Caco-2 (cell line): ENCODE measurements around the gene CRY2. TPM values are rescaled to one million over a fixed set of nuclear protein-coding genes. Genes with fewer than 3 reads are reported as not detected.
A peak's percentile ranks its signal among the peaks of the same experiment; 100 is the strongest.

Experiments used
- BruUV-seq: library from RNA; stranded (reverse); fragments of 400-500 nt; replicated peaks from 2 replicates; lab custom pipeline; 2021; lab: Mats Ljungman, UMichigan
- CTCF ChIA-PET: fragments of 300-600 bp; sonication (Branson Sonifier 250); formaldehyde crosslinking; loops from one replicate; lab custom pipeline; 2022; ENCODE audit warnings: antibody characterized with exemption; lab: Charles Lee
- POLR2A ChIA-PET: fragments of 300-600 bp; sonication (Branson Sonifier 250); formaldehyde crosslinking; loops from one replicate; lab custom pipeline; 2022; ENCODE audit warnings: antibody characterized with exemption; lab: Charles Lee
- DNase-seq, 2 experiments: peaks; one replicate each; pipeline versions ENCODE4 v3.0.0 to v3.0.0-alpha.2; 2020 to 2022
- H3K27me3 ChIP-seq: replicated peaks from 2 replicates; pipeline ENCODE4 v1.6.0; 2011; ENCODE audit warnings: low read length; ENCODE audit not compliant: control insufficient read depth, insufficient read depth
- H3K36me3 ChIP-seq: 2 replicates; pipeline ENCODE4 v1.5.1; 2011; ENCODE audit warnings: low read length; ENCODE audit not compliant: control insufficient read depth, insufficient read depth
- H3K4me1 ChIP-seq: fragments of 250-450 bp; sonication (Bioruptor Pico); 2 replicates; pipeline ENCODE4 v1.5.1; 2020; ENCODE audit warnings: mild to moderate bottlenecking
- H3K4me3 ChIP-seq: 2 replicates; pipeline ENCODE4 v1.5.1; 2011; ENCODE audit warnings: low read depth, mild to moderate bottlenecking, control low read depth, low read length
- H3K9me3 ChIP-seq: fragments of 250-450 bp; sonication (Bioruptor Pico); 2 replicates; pipeline ENCODE4 v1.5.1; 2020; ENCODE audit warnings: mild to moderate bottlenecking, moderate library complexity
- H3K27ac Mint-ChIP-seq: one replicate; pipeline ENCODE4 v1.8.0; 2022; ENCODE audit warnings: mixed read lengths; ENCODE audit not compliant: unreplicated experiment
- H3K27me3 Mint-ChIP-seq: one replicate; pipeline ENCODE4 v1.8.0; 2022; ENCODE audit warnings: mixed read lengths; ENCODE audit not compliant: insufficient read depth, unreplicated experiment
- H3K36me3 Mint-ChIP-seq: one replicate; pipeline ENCODE4 v1.8.0; 2022; ENCODE audit warnings: mild to moderate bottlenecking, mixed read lengths; ENCODE audit not compliant: insufficient read depth, unreplicated experiment
- H3K4me1 Mint-ChIP-seq: one replicate; pipeline ENCODE4 v1.8.0; 2022; ENCODE audit warnings: low read depth, mixed read lengths; ENCODE audit not compliant: unreplicated experiment
- H3K4me3 Mint-ChIP-seq: one replicate; pipeline ENCODE4 v1.8.0; 2022; ENCODE audit warnings: mild to moderate bottlenecking, moderate library complexity, mixed read lengths; ENCODE audit not compliant: unreplicated experiment
- H3K9me3 Mint-ChIP-seq: one replicate; pipeline ENCODE4 v1.8.0; 2022; ENCODE audit warnings: mixed read lengths; ENCODE audit not compliant: unreplicated experiment
- CTCF ChIP-seq, 2 experiments: fragments of 200-600 bp in 1 of 2; IDR thresholded peaks; 1 replicate in 1 of 2; 2 replicates in 1 of 2; pipeline versions ENCODE4 v1.5.1 to v1.8.0; 2011 to 2022; ENCODE audit warnings: antibody characterized with exemption in 1 of 2, control low read depth in 1 of 2, inconsistent platforms in 1 of 2, low read depth in 1 of 2, low read length in 1 of 2, mild to moderate bottlenecking in 1 of 2, moderate library complexity in 1 of 2; ENCODE audit not compliant: insufficient read depth in 1 of 2, severe bottlenecking in 1 of 2, unreplicated experiment in 1 of 2
- intact Hi-C: fragments of 100-400 bp; cut with micrococcal nuclease; formaldehyde crosslinking; loops from one replicate; pipeline ENCODE4 v1.10.0; 2022; ENCODE audit not compliant: unreplicated experiment
- total RNA-seq: library from RNA; stranded (reverse); gene quantifications from 2 replicates; pipeline ENCODE4 v1.2.3, GENCODE V29; 2022

CRY2 gene
- total RNA-seq, 1 experiment from 2014 or later, result 28.5 TPM

- DNase-seq, result no peak
- Mint-ChIP-seq H3K36me3 (peaks cover 30% of the 10 kb centered on the region), H3K27ac (no peak overlapping the region), H3K4me1 (no peaks in the 10 kb centered on the region), H3K27me3 (no peaks in the 10 kb centered on the region), H3K4me3 (no peak overlapping the region), H3K9me3 (no peaks in the 10 kb centered on the region)
- no TSS peak for BruUV-seq
- H3K9me3 ChIP-seq, result no peaks in the 10 kb centered on the region
- H3K4me3 ChIP-seq, result no peak overlapping the region
- no peak for TF ChIP-seq CTCF (IDR thresholded peaks at IDR 0.05; ENCODE audit: insufficient read depth in 1 of 2, low read depth in 1 of 2, low read length in 1 of 2, severe bottlenecking in 1 of 2, unreplicated experiment in 1 of 2)
- intact Hi-C loops, result no loop called here
- peaks cover 5% of the 10 kb centered on the region; the same call in 1 of the 2 replicates for H3K4me1 ChIP-seq
- POLR2A ChIA-PET, result no interaction called here
- H3K27me3 ChIP-seq, result no peaks in the 10 kb centered on the region
- H3K36me3 ChIP-seq, result peaks cover 3% of the 10 kb centered on the region
- CTCF ChIA-PET, result interaction anchor here (0.6 kb wide), 1 partner anchor 8 kb away, joined by 3 read pairs; no protein-coding TSS in a partner anchor
Measured at GRCh38 chr11:45913942-45914635, 66.8 kb downstream of the CRY2 start.

- intact Hi-C loops, result no loop called here
- peaks cover 3% of the 10 kb centered on the region for H3K36me3 ChIP-seq
Measured at GRCh38 chr11:45915446-45915845, 68.2 kb downstream of the CRY2 start.

GRCh38 chr11:45917286-45917622 is 70.0 kb downstream of the CRY2 start:
- Mint-ChIP-seq H3K36me3 (peaks cover 26% of the 10 kb centered on the region), H3K4me1 (peaks cover 6% of the 10 kb centered on the region), H3K27me3 (no peaks in the 10 kb centered on the region), H3K9me3 (no peaks in the 10 kb centered on the region), H3K27ac (peak overlapping the region; percentile 99), H3K4me3 (peak overlapping the region; percentile 83)
- intact Hi-C loops, result loop anchor here (1.0 kb wide), 1 partner anchor 70 kb away; the partner anchor contains the start of gene CRY2
- no peak for DNase-seq
- no peak for TF ChIP-seq CTCF (IDR thresholded peaks at IDR 0.05; ENCODE audit: insufficient read depth in 1 of 2, low read depth in 1 of 2, low read length in 1 of 2, severe bottlenecking in 1 of 2, unreplicated experiment in 1 of 2)
- Histone ChIP-seq H3K9me3 (no peaks in the 10 kb centered on the region), H3K27me3 (no peaks in the 10 kb centered on the region), H3K36me3 (peaks cover 3% of the 10 kb centered on the region), H3K4me3 (peak overlapping the region; percentile 92), H3K4me1 (peaks cover 17% of the 10 kb centered on the region)
- ChIA-PET POLR2A (interaction anchor here (0.6 to 1.0 kb wide), 4 partner anchors 9 to 111 kb away, joined by 3 to 6 read pairs (median 4); no protein-coding TSS in a partner anchor), CTCF (interaction anchor here (1.1 to 1.4 kb wide), 3 partner anchors 21 to 146 kb away, joined by 3 to 6 read pairs (median 4); no protein-coding TSS in a partner anchor)
- no TSS peak for BruUV-seq

More at GRCh38 chr11:45915446-45915845, 68.2 kb downstream of the CRY2 start:
- ChIA-PET CTCF (no interaction called here), POLR2A (no interaction called here)
- DNase-seq, result no peak
- no peaks in the 10 kb centered on the region for H3K9me3 ChIP-seq
- BruUV-seq, result no TSS peak
- no peaks in the 10 kb centered on the region for H3K9me3 Mint-ChIP-seq
- H3K27ac Mint-ChIP-seq, result no peak overlapping the region
- H3K36me3 Mint-ChIP-seq, result peaks cover 30% of the 10 kb centered on the region
- H3K4me1 Mint-ChIP-seq, result no peaks in the 10 kb centered on the region
- no peaks in the 10 kb centered on the region for H3K27me3 Mint-ChIP-seq
- peak overlapping the region; percentile 35 for H3K4me3 Mint-ChIP-seq
- no peak overlapping the region for H3K4me3 ChIP-seq
- no peaks in the 10 kb centered on the region for H3K27me3 ChIP-seq
- TF ChIP-seq CTCF (IDR thresholded peaks at IDR 0.05; ENCODE audit: insufficient read depth in 1 of 2, low read depth in 1 of 2, low read length in 1 of 2, severe bottlenecking in 1 of 2, unreplicated experiment in 1 of 2), result no peak
- H3K4me1 ChIP-seq, result peaks cover 5% of the 10 kb centered on the region; the same call in 1 of the 2 replicates
